Upper lobe of left lung (tissue), 6 donors: ENCODE data around the gene LDB2. TPM values are rescaled to one million over a fixed set of nuclear protein-coding genes. Genes with fewer than 3 reads are reported as not detected.

Experiments used
- ATAC-seq, 2 donors: fragments of 200-7000 bp; cut with Tn5 transposase; one replicate each; pipeline ENCODE4 v1.9.1; 2022; ENCODE audit warnings: mild to moderate bottlenecking in 2 of 2, moderate library complexity in 2 of 2; ENCODE audit not compliant: low FRiP score in 2 of 2
- DNase-seq, 2 donors: peaks; one replicate each; pipeline ENCODE4 v3.0.0-alpha.2; 2019 to 2020
- H3K27ac ChIP-seq, 4 donors: fragments of 200-600 bp; sonication (generic); one replicate each; pipeline ENCODE4 v1.5.1; 2016 to 2019
- H3K27me3 ChIP-seq, 4 donors: fragments of 200-600 bp; sonication (generic); one replicate each; pipeline ENCODE4 v1.5.1; 2017 to 2019
- H3K36me3 ChIP-seq, 4 donors: fragments of 200-600 bp; sonication (generic); one replicate each; pipeline ENCODE4 v1.5.1; 2016 to 2019
- H3K4me1 ChIP-seq, 4 donors: fragments of 200-600 bp; sonication (generic); one replicate each; pipeline ENCODE4 v1.5.1; 2018 to 2019
- H3K4me3 ChIP-seq, 4 donors: fragments of 200-600 bp; sonication (generic); one replicate each; pipeline ENCODE4 v1.5.1; 2017 to 2019; ENCODE audit warnings: mild to moderate bottlenecking in 2 of 4, moderate library complexity in 1 of 4
- H3K9me3 ChIP-seq, 4 donors: fragments of 200-600 bp; sonication (generic); one replicate each; pipeline ENCODE4 v1.5.1; 2018 to 2019
- CTCF ChIP-seq, 6 experiments: fragments of 450-650 bp in 4 of 6; fragments of 200-600 bp in 2 of 6; sonication (generic) in 2 of 6; IDR thresholded peaks; one replicate each; pipeline ENCODE4 v1.5.1; 2016 to 2019; ENCODE audit warnings: antibody characterized with exemption in 6 of 6
- EP300 ChIP-seq, 4 donors: sonication (generic); formaldehyde crosslinking; IDR thresholded peaks; one replicate each; pipeline ENCODE4 v1.5.1; 2017; ENCODE audit warnings: antibody characterized with exemption in 4 of 4, control low read depth in 2 of 4
- POLR2A ChIP-seq, 4 donors: fragments of 450-650 bp; IDR thresholded peaks; one replicate each; pipeline ENCODE4 v1.5.1; 2016 to 2017; ENCODE audit warnings: antibody characterized with exemption in 4 of 4, mild to moderate bottlenecking in 2 of 4
- POLR2AphosphoS5 ChIP-seq, 2 donors: sonication (generic); formaldehyde crosslinking; IDR thresholded peaks; one replicate each; pipeline ENCODE4 v1.5.1; 2017; ENCODE audit warnings: antibody characterized with exemption in 2 of 2
- WGBS, 2 donors: methylation state at CpG; one replicate each; pipeline ENCODE4 v1.1.5; 2017 to 2018; 5-methylcytosine and 5-hydroxymethylcytosine counted together
- total RNA-seq, 6 donors: library from RNA; depleted of rRNA in 4 of 6; stranded (reverse); fragments of >200 nt in 4 of 6; gene quantifications; one replicate each; pipeline versions ENCODE4 v1.1.0 to v1.2.1, GENCODE V29; 2016 to 2021
- donor health status: DM: no; HTN: no; CAD: no; lungs with moderate emphysema.
- donor health status: DM: no; HTN: yes; CAD: no; lungs with severe emphysema.

The LDB2 gene
- total RNA-seq, 6 donors from 2014 or later = 34.6 to 94.4 (median 45.9) TPM

GRCh38 chr4:16607241-16608066 lies 291.0 kb downstream of the LDB2 start:
- DNase-seq = no peak
- WGBS, 2 donors = 74 to 84% methylated on average over 7 of the region's 7 CpGs
- peaks cover 0 to 4% (median 0%) of the 10 kb centered on the region in 4 donors for H3K4me1 ChIP-seq
- no peak for ATAC-seq
- H3K27me3 ChIP-seq = no peaks in the 10 kb centered on the region
- no peaks in the 10 kb centered on the region for H3K36me3 ChIP-seq
- H3K4me3 ChIP-seq = no peak overlapping the region
- TF ChIP-seq POLR2AphosphoS5 (IDR thresholded peaks at IDR 0.05) = no peak
- no peak for TF ChIP-seq EP300 (IDR thresholded peaks at IDR 0.05)
- TF ChIP-seq POLR2A (IDR thresholded peaks at IDR 0.05) = no peak
- no peak for TF ChIP-seq CTCF (IDR thresholded peaks at IDR 0.05)
- no peak overlapping the region for H3K27ac ChIP-seq
- no peaks in the 10 kb centered on the region for H3K9me3 ChIP-seq

- H3K4me1 ChIP-seq = peaks cover 0 to 4% (median 0%) of the 10 kb centered on the region in 4 donors
- no peak overlapping the region for H3K27ac ChIP-seq
- no peaks in the 10 kb centered on the region for H3K27me3 ChIP-seq
- no peak for TF ChIP-seq CTCF (IDR thresholded peaks at IDR 0.05)
- TF ChIP-seq POLR2A (IDR thresholded peaks at IDR 0.05) = no peak
- no peak for TF ChIP-seq EP300 (IDR thresholded peaks at IDR 0.05)
- TF ChIP-seq POLR2AphosphoS5 (IDR thresholded peaks at IDR 0.05) = no peak
- WGBS, 2 donors = 71 to 81% methylated on average over 2 of the region's 2 CpGs
- no peak overlapping the region for H3K4me3 ChIP-seq
- ATAC-seq (no peak), DNase-seq (no peak)
- no peaks in the 10 kb centered on the region for H3K9me3 ChIP-seq
- H3K36me3 ChIP-seq = no peaks in the 10 kb centered on the region
Measured at GRCh38 chr4:16606691-16607090, 291.8 kb downstream of the LDB2 start.

GRCh38 chr4:16603178-16603577 lies 295.3 kb downstream of the LDB2 start:
- no peaks in the 10 kb centered on the region for H3K27me3 ChIP-seq
- WGBS, 2 donors = 75% methylated on average over 4 of the region's 4 CpGs

GRCh38 chr4:16598597-16599206 lies 299.7 kb downstream of the LDB2 start:
- H3K27me3 ChIP-seq = no peaks in the 10 kb centered on the region
- 35 to 51% methylated on average over 7 of the region's 7 CpGs for WGBS, 2 donors
- H3K36me3 ChIP-seq = no peaks in the 10 kb centered on the region
- no peak for TF ChIP-seq POLR2A (IDR thresholded peaks at IDR 0.05)
- TF ChIP-seq EP300 (IDR thresholded peaks at IDR 0.05) = no peak
- no peak for TF ChIP-seq POLR2AphosphoS5 (IDR thresholded peaks at IDR 0.05)
- no peak for TF ChIP-seq CTCF (IDR thresholded peaks at IDR 0.05)
- no peaks in the 10 kb centered on the region for H3K9me3 ChIP-seq
- H3K4me1 ChIP-seq = no peaks in the 10 kb centered on the region
- ATAC-seq (no peak), DNase-seq (no peak)
- H3K27ac ChIP-seq = peak overlapping the region in 1 of 4 donors; percentile 5
- H3K4me3 ChIP-seq = no peak overlapping the region

More at GRCh38 chr4:16603178-16603577, 295.3 kb downstream of the LDB2 start:
- DNase-seq (no peak), ATAC-seq (no peak)
- Histone ChIP-seq H3K4me3 (no peak overlapping the region), H3K4me1 (peaks cover 0 to 4% (median 0%) of the 10 kb centered on the region in 4 donors), H3K36me3 (no peaks in the 10 kb centered on the region), H3K27ac (no peak overlapping the region), H3K9me3 (no peaks in the 10 kb centered on the region)
- TF ChIP-seq POLR2AphosphoS5 (IDR thresholded peaks at IDR 0.05) (no peak), CTCF (IDR thresholded peaks at IDR 0.05) (no peak)
